Dedifferentiated amniotic fluid mesenchymal stem cell (primary cell): ENCODE results near the gene FAM174B.

Experiments
- DNase-seq: peaks from one replicate; pipeline ENCODE4 v3.0.0-alpha.2; 2016; ENCODE audit errors: extremely low spot score

Gene FAM174B

DNA sequence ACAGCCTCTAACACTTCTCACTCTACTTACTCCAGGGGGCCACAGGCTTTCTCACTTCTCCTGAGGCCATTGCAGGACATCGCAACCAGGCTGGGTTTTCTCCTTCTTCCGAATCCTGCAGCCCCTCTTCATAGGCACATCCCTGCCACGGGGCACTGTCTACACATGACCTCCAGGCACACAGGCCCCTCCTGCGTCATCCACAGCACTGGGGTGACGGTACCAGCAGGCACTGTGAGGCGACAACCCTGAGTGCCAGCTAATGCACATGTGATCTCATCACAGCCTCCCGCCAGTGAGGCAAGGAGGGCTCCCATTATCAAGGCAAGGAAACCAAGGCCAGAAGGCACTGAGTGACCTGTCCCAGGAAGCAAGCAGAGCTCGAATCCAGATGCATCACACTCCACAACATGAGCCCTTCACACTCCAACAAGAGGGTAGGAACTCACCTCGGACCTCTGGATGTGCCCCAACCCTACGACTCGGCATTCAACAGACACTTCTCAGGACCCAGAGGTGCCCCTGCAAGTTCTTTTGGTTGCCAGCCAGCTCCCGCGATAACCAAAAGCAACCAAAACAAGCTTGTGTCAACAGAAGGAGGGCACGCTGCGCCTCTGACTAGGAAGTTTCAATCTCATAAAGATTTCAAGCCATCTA lies 16.7 kb downstream of the FAM174B start:
- DNase-seq: no peak

- peak; percentile 82 for DNase-seq
Observed at GRCh38 chr15:92638291-92638708, 17.3 kb downstream of the FAM174B start.

DNA sequence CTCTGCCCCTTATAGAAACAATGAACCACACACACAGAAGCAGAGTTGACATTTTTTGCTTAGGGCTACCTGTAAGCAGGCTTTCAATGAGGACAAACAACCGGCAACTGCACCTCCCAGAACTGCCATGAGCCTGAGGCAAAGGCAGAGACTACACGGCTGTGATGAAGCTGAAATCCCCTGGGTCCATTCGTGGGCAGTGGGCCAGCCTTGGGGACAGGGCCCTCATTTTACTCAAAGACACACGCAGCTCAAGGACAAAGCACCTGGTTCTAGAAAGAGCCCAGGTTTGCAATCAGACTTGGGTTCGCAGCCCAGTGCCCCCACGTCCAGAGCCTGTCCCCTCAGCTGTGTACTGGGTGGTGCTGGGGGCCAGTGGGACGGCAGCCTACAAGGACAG lies 17.9 kb downstream of the FAM174B start:
- DNase-seq: no peak

GRCh38 chr15:92636908-92637481 lies 18.6 kb downstream of the FAM174B start:
- no peak for DNase-seq

- no peak for DNase-seq
Observed at GRCh38 chr15:92636401-92636907, 19.1 kb downstream of the FAM174B start.

DNA sequence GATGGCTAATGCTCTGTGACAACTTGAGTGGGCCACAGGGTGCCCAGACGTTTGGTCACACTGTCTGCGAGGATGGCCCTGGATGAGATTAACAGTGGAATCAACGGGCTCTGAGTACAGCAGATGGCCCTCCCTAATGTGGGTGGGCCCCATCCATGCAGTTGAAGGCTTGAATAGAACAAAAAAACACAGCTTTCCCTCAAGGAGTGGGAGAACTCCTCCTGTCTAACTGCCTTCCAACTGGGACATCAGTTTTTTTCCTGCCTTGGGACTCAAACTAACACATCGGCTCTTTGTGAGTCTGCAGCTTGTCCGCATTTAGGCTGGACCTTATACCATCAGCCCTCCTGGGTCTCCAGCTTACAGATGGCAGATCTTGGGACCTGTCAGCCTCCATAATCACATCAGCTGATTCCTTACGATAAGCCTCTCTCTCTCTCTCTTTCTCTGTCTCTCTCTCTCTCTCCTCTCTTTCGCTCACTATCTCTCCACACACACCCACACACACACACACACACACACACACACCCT lies 20.8 kb downstream of the FAM174B start:
- DNase-seq: no peak

GRCh38 chr15:92634060-92634459 lies 21.5 kb downstream of the FAM174B start:
- no peak for DNase-seq

- no peak for DNase-seq
Observed at GRCh38 chr15:92633418-92633817, 22.2 kb downstream of the FAM174B start.

DNA sequence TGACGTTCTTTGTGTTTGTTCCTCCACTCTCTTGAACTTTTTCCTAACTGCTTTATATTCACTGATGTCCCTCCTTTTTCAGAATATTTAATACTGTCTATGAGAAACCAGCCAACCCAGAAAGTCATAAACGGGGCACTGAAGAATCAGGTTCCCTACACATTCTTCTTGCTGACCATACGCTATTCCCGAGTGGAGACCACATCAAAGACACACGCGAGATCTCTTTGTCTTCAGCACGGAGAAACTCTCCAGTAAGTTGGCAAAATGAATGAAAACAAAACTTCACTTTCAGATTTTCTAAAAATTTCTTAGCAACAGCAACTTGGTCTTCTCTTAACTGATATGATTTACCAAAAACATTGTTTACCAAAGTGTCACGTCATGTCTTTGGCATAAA lies 22.6 kb downstream of the FAM174B start:
- DNase-seq: no peak

DNA sequence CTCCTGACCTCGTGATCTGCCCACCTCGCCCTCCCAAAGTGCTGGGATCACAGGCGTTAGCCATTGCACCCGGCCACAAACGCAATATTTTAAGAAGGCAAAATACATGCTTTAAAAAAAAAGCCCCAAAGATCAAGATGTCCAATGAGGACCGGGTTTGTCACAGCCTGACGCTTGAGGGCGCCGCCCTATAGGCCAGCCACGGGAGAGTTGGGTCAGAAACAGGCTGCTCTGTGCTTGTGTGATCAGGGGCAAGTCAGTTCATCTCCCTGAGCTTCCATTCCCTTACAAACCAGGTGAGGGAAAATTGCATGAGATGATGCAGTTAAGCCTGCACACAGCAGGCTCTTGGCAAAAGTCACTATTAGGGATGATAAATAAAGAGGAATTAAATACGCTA lies 23.9 kb downstream of the FAM174B start:
- no peak for DNase-seq

GRCh38 chr15:92629975-92630626 lies 25.5 kb downstream of the FAM174B start:
- DNase-seq: no peak

DNA sequence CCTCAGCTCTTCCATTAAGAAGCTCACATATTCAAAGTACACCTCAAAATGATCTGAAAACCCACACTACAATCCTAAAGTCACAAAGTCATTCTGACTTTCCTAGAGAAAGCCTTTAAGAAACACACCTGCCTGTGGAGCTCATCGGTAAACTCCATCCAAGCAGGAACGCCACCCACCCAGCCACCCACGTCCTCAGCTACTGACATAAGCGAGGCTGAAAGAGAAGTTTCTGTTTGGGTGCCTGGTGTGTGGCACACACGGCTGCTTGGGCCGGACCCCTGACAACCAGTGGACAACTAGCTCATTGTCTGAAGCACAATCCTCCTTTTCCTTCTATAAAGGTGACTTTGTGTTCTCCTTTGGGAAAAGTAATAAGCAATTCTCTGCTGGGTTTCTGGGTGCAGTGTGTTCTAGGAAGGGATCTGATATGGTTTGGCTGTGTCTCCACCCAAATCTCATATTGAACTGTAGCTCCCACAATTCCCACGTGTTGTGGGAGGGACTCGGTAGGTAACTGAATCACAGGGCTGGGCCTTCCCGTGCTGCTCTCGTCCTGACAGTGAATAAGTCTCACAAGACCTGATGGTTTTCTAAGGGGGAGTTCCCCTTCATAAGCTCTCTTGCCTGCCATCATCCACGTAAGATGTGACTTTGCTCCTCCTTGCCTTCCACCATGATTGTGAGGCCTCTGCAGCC lies 26.1 kb downstream of the FAM174B start:
- no peak for DNase-seq

DNA sequence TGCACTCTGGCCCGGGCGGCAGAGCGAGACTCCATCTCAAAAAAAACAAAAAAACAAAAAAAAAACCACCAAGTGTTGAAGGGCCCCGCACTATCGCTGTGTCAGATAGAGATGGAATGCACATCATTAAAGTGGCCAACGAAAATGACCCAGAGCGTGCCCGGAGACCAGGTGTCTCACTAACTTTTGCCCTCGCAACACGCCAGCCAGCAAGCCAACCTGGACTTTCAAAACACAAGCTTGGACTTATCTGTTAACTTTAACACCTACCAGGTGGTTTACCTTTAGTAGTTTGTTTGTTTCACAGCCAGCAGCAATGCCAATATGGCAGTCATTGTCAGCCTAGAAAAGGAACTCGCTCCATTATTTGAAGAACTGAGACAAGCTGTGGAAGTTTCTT lies 28.6 kb downstream of the FAM174B start:
- DNase-seq: no peak

- no peak for DNase-seq
Observed at GRCh38 chr15:92625251-92625980, 30.2 kb downstream of the FAM174B start.

DNA sequence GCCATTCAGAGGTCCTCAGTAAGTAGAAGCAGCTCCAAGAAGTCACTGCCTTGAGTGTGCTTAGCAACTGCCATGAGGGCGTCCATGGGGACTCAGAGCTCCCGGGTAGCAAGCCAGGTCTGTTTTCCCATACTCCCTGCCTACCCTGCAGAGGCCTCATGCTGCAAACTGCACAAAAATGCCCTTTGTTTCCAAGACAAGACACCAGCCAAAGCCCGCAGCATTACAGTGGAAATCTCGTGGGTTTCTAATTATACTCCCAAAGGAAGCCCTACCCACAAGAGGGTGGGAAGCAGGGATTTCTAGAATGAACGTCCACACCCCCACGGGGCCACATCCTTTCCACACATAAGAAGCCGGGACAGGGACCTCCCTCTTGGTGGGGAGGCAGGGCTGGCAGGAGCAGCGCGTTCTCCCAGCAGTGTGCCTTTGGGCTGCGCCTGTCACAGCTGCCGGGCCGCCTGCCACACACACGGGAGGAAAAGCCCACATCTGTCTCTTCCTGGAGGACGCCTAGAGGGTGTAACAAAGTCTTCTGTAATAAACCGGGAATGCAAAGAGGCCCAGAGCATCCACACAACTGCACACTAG lies 31.1 kb downstream of the FAM174B start:
- DNase-seq: no peak

GRCh38 chr15:92623435-92623834 lies 32.1 kb downstream of the FAM174B start:
- DNase-seq: no peak

- DNase-seq: no peak
Observed at GRCh38 chr15:92621972-92622533, 33.5 kb downstream of the FAM174B start.

GRCh38 chr15:92620991-92621390 lies 34.6 kb downstream of the FAM174B start:
- DNase-seq: no peak

DNA sequence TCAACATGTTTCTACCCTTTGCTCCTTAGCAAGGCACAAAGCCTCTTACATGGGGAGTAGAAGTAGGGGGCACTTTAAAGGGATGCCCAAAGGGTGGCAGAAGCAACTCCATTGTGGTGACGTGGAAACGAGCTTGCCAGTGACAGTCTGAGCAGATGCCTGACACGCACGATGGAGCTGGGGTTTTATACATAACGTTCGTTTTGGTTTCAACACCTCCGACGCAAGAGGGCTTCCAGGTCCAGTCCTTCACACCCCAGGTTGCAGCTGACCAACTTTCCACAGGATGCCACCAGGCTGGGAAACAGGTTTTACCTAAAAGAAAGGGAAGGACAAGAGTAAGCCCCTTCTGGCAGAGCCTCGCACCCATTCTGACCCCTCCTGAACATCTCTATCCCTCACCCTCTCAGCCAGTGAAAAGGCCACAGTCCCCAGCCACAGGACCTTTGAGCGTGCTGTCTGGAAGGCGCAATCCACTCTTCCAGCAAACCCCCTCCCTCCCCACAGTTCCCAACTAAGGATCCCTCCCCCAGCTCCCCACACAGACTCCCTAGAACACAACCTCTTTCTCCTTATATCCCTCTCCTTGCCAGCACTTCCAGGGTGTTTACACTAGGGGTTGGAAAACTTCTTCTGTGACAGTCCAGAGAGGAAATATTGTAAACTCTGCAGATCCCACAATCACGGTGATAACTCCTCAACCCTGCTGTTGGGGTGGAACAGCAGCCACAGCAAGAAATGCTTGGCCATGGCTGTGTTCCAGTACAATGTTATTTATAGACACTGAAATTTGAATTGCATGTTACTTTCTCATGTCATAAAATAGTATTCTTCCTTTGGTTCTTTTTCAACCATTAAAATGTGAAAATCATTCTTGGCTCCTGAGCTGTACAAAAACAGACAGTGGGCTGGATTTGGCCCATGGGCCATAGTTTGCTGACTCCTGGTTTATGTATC lies 36.2 kb downstream of the FAM174B start:
- peak; percentile 54 for DNase-seq
